Liver (tissue), 9 donors: ENCODE measurements around the gene KRT84. TPM values are rescaled to one million over a fixed set of nuclear protein-coding genes. Genes with fewer than 3 reads are reported as not detected.
"Not testable (repeated sequence)": the region's sequence is repeated elsewhere in the genome, so short reads cannot be mapped to it uniquely, and the experiment has no call there.

ENCODE experiments used
- DNase-seq: peaks from one replicate; pipeline ENCODE4 v3.0.0-alpha.2; 2017; ENCODE audit warnings: low spot score
- H3K27ac ChIP-seq, 2 donors: one replicate each; pipeline ENCODE4 v1.7.0; 2013; ENCODE audit warnings: inconsistent platforms in 2 of 2, low read length in 2 of 2, control low read depth in 1 of 2, low read depth in 1 of 2, mild to moderate bottlenecking in 1 of 2
- H3K27me3 ChIP-seq, 4 donors: one replicate each; pipeline versions ENCODE4 v1.6.1 to v1.7.0; 2013; ENCODE audit warnings: low read length in 3 of 4, inconsistent platforms in 1 of 4, mild to moderate bottlenecking in 1 of 4, moderate library complexity in 1 of 4; ENCODE audit not compliant: control insufficient read depth in 4 of 4, insufficient read depth in 4 of 4
- H3K36me3 ChIP-seq, 4 donors: one replicate each; pipeline versions ENCODE4 v1.6.1 to v1.7.0; 2013; ENCODE audit warnings: low read length in 3 of 4, mild to moderate bottlenecking in 3 of 4, low read depth in 1 of 4, moderate library complexity in 1 of 4; ENCODE audit not compliant: control insufficient read depth in 4 of 4, insufficient read depth in 3 of 4
- H3K4me1 ChIP-seq, 4 donors: one replicate each; pipeline versions ENCODE4 v1.6.1 to v1.7.0; 2013; ENCODE audit warnings: low read length in 3 of 4, mild to moderate bottlenecking in 3 of 4, moderate library complexity in 1 of 4; ENCODE audit not compliant: control insufficient read depth in 4 of 4, insufficient read depth in 4 of 4
- H3K4me3 ChIP-seq, 3 donors: one replicate each; pipeline versions ENCODE4 v1.6.1 to v1.7.0; 2013; ENCODE audit warnings: low read length in 3 of 3, control low read depth in 1 of 3, low read depth in 1 of 3, mild to moderate bottlenecking in 1 of 3
- H3K9ac ChIP-seq, 2 donors: one replicate each; pipeline ENCODE4 v1.7.0; 2013; ENCODE audit warnings: low read length in 2 of 2, mild to moderate bottlenecking in 2 of 2, moderate library complexity in 2 of 2, control low read depth in 1 of 2, low read depth in 1 of 2
- H3K9me3 ChIP-seq, 4 donors: one replicate each; pipeline versions ENCODE4 v1.6.1 to v1.7.0; 2013; ENCODE audit warnings: low read length in 3 of 4; ENCODE audit not compliant: control insufficient read depth in 4 of 4
- EGR1 ChIP-seq, 2 donors: IDR thresholded peaks; 2 replicates each; pipeline ENCODE4 v1.6.1; 2016 to 2018; ENCODE audit warnings: antibody characterized with exemption in 2 of 2, low read depth in 2 of 2
- FOXA1 ChIP-seq: IDR thresholded peaks from 2 replicates; pipeline ENCODE4 v1.6.1; 2016; ENCODE audit warnings: antibody characterized with exemption
- FOXA2 ChIP-seq: IDR thresholded peaks from 2 replicates; pipeline ENCODE4 v1.6.1; 2016; ENCODE audit warnings: antibody characterized with exemption
- HNF4A ChIP-seq, 2 donors: conservative IDR thresholded peaks; 2 replicates each; pipeline ENCODE4 v1.6.1; 2016; ENCODE audit warnings: antibody characterized with exemption in 2 of 2, mild to moderate bottlenecking in 2 of 2
- HNF4G ChIP-seq: IDR thresholded peaks from 2 replicates; pipeline ENCODE4 v1.6.1; 2016; ENCODE audit warnings: antibody characterized with exemption
- JUND ChIP-seq, 2 donors: IDR thresholded peaks; 2 replicates each; pipeline ENCODE4 v1.6.1; 2016; ENCODE audit warnings: antibody characterized with exemption in 2 of 2
- NR2F2 ChIP-seq: IDR thresholded peaks from 2 replicates; pipeline ENCODE4 v1.6.1; 2016; ENCODE audit warnings: antibody characterized with exemption
- RAD21 ChIP-seq, 2 donors: IDR thresholded peaks; 2 replicates each; pipeline ENCODE4 v1.6.1; 2016; ENCODE audit warnings: antibody characterized with exemption in 2 of 2, mild to moderate bottlenecking in 2 of 2
- RXRA ChIP-seq, 2 donors: IDR thresholded peaks; 2 replicates each; pipeline ENCODE4 v1.6.1; 2017 to 2018; ENCODE audit warnings: antibody characterized with exemption in 2 of 2, mild to moderate bottlenecking in 1 of 2
- SP1 ChIP-seq: IDR thresholded peaks from 2 replicates; pipeline ENCODE4 v1.6.1; 2018; ENCODE audit warnings: antibody characterized with exemption, mild to moderate bottlenecking
- TAF1 ChIP-seq: conservative IDR thresholded peaks from 2 replicates; pipeline ENCODE4 v1.6.1; 2016; ENCODE audit warnings: antibody characterized with exemption, mild to moderate bottlenecking
- YY1 ChIP-seq: IDR thresholded peaks from 2 replicates; pipeline ENCODE4 v1.6.1; 2016; ENCODE audit warnings: antibody characterized with exemption, mild to moderate bottlenecking
- WGBS: extraction: QIAGEN DNeasy Blood & Tissue Kit; methylation state at CpG from one replicate; pipeline ENCODE4 v1.1.7; 2013; 5-methylcytosine and 5-hydroxymethylcytosine counted together
- polyA plus RNA-seq, 2 donors: library from polyadenylated mRNA; stranded (reverse) in 1 of 2; unstranded in 1 of 2; fragments of 200-250 nt in 1 of 2; fragments of >200 nt in 1 of 2; fragmentation: Nextera tagmentation in 1 of 2; extraction: Ambion mirVana in 1 of 2; gene quantifications; one replicate each; pipeline versions ENCODE4 v1.2.1 to v1.2.3, GENCODE V29; 2013 to 2015
- total RNA-seq, 2 donors: library from RNA; depleted of rRNA; stranded (reverse); fragments of >200 nt; gene quantifications; one replicate each; pipeline ENCODE4 v1.2.3, GENCODE V29; 2014
- TF ChIP-seq, protein P1 (sequence below): IDR thresholded peaks from 2 replicates; pipeline ENCODE4 v1.6.1; 2016; ENCODE audit warnings: antibody characterized with exemption
- TF ChIP-seq, protein P2 (sequence below): IDR thresholded peaks from 2 replicates; pipeline ENCODE4 v1.6.1; 2016; ENCODE audit warnings: antibody characterized with exemption, mild to moderate bottlenecking
- TF ChIP-seq, protein P3 (sequence below): fragments of 150-350 bp; IDR thresholded peaks from 2 replicates; pipeline ENCODE4 v1.5.1; 2017; ENCODE audit warnings: improper control_type of control experiment, low read depth, low read length; ENCODE audit not compliant: missing input control
- donor health status: healthy.
- donor health status: healthy.
- donor health status: healthy.
- donor health status: healthy.
- donor health status: healthy.

KRT84 gene
- total and polyA plus RNA-seq, 4 donors: not detected

DNA sequence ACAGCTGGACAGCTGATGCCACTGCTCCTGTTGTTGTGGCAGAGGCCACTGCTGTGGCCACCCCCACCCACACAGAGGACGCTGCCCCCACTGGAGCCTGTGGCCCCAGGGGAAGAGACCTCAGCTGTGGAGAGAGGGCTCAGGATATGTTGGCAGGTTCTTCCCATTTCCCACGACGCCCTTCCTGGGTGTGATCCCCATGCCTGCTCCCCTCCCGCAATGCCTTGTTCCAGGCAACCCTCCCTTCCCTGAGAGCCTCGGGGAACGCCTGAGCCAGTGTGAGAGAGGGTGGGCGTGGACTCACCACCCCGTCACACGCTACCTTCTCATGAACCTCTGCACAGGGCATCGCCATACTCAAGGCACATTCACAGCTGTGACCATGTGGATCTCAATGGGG is 26.4 kb upstream of the KRT84 start:
- Histone ChIP-seq H3K27ac (no peak overlapping the region), H3K9me3 (no peaks in the 10 kb centered on the region), H3K36me3 (no peaks in the 10 kb centered on the region), H3K9ac (no peak overlapping the region), H3K27me3 (no peaks in the 10 kb centered on the region), H3K4me1 (no peaks in the 10 kb centered on the region), H3K4me3 (no peak overlapping the region)
- DNase-seq: no peak
- WGBS: 89% methylated on average over 10 of the region's 10 CpGs
- TF ChIP-seq NR2F2: no peak
- TF ChIP-seq RAD21 (IDR thresholded peaks at IDR 0.05): no peak
- no peak for TF ChIP-seq TAF1
- TF ChIP-seq, protein P1, sequence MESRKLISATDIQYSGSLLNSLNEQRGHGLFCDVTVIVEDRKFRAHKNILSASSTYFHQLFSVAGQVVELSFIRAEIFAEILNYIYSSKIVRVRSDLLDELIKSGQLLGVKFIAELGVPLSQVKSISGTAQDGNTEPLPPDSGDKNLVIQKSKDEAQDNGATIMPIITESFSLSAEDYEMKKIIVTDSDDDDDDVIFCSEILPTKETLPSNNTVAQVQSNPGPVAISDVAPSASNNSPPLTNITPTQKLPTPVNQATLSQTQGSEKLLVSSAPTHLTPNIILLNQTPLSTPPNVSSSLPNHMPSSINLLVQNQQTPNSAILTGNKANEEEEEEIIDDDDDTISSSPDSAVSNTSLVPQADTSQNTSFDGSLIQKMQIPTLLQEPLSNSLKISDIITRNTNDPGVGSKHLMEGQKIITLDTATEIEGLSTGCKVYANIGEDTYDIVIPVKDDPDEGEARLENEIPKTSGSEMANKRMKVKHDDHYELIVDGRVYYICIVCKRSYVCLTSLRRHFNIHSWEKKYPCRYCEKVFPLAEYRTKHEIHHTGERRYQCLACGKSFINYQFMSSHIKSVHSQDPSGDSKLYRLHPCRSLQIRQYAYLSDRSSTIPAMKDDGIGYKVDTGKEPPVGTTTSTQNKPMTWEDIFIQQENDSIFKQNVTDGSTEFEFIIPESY: no peak
- TF ChIP-seq HNF4A (conservative IDR thresholded peaks at IDR 0.05): no peak
- TF ChIP-seq RXRA (IDR thresholded peaks at IDR 0.05): no peak
- TF ChIP-seq, protein P2, sequence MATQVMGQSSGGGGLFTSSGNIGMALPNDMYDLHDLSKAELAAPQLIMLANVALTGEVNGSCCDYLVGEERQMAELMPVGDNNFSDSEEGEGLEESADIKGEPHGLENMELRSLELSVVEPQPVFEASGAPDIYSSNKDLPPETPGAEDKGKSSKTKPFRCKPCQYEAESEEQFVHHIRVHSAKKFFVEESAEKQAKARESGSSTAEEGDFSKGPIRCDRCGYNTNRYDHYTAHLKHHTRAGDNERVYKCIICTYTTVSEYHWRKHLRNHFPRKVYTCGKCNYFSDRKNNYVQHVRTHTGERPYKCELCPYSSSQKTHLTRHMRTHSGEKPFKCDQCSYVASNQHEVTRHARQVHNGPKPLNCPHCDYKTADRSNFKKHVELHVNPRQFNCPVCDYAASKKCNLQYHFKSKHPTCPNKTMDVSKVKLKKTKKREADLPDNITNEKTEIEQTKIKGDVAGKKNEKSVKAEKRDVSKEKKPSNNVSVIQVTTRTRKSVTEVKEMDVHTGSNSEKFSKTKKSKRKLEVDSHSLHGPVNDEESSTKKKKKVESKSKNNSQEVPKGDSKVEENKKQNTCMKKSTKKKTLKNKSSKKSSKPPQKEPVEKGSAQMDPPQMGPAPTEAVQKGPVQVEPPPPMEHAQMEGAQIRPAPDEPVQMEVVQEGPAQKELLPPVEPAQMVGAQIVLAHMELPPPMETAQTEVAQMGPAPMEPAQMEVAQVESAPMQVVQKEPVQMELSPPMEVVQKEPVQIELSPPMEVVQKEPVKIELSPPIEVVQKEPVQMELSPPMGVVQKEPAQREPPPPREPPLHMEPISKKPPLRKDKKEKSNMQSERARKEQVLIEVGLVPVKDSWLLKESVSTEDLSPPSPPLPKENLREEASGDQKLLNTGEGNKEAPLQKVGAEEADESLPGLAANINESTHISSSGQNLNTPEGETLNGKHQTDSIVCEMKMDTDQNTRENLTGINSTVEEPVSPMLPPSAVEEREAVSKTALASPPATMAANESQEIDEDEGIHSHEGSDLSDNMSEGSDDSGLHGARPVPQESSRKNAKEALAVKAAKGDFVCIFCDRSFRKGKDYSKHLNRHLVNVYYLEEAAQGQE: no peak
- no peak for TF ChIP-seq EGR1 (IDR thresholded peaks at IDR 0.05; ENCODE audit: low read depth in 2 of 2)

DNA sequence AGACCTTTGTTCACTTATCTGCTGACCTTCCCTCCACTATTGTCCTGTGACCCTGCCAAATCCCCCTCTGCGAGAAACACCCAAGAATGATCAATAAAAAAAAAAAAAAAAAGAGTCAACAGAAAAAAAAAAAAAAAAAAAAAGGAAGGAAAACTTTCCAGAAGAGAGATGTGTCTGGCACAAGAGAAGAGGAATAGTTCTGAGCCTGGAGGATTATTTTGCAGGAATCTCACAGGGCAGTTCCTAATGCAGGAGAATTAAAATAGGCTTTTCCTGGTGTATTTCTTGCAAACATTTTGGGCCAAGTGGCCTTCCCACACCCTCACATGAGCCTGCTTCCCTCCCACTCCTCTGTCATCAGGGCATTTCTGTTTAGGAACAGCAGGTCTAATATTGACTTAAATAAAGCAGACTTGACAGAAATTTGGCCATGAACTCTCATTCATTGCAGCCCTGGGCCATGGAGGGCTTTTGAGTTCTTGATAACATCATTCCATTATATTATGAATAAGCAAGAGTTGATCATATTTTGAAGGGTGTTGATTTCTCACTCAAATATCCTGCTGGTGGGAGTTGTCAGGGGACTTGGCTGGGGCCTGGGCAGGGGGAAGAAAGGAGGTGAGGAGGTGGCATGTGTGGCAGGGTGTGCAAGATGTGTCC is 25.3 kb upstream of the KRT84 start:
- not testable (repeated sequence) for H3K27ac ChIP-seq, DNase-seq, H3K27me3 ChIP-seq, H3K9me3 ChIP-seq, H3K4me3 ChIP-seq, H3K9ac ChIP-seq, H3K4me1 ChIP-seq, H3K36me3 ChIP-seq
- WGBS: no CpG with 5 or more reads among the region's 1 CpG

DNA sequence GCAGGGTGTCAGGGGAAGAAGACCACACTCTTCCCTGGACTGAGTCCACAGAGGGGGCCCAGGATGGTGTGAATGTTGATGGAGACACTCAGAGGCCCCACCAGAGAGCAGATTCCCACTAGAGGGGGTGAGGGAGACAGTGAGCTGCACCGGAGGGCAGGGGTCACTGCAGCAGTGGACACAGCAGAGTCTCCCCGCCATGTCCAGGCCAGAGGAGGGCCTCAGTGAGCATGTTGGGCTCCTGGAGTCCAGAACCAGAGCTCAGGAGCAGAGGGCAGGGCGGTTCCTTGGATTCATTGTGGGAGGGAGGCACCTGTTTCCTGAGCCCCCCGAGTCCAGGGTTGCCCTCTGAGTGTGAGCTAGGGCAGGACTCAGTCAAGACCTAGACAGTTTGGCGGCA is 22.5 kb upstream of the KRT84 start:
- WGBS: 88% methylated on average over 5 of the region's 5 CpGs
- no peaks in the 10 kb centered on the region for H3K4me1 ChIP-seq
- no peak for TF ChIP-seq NR2F2
- TF ChIP-seq, protein P3, sequence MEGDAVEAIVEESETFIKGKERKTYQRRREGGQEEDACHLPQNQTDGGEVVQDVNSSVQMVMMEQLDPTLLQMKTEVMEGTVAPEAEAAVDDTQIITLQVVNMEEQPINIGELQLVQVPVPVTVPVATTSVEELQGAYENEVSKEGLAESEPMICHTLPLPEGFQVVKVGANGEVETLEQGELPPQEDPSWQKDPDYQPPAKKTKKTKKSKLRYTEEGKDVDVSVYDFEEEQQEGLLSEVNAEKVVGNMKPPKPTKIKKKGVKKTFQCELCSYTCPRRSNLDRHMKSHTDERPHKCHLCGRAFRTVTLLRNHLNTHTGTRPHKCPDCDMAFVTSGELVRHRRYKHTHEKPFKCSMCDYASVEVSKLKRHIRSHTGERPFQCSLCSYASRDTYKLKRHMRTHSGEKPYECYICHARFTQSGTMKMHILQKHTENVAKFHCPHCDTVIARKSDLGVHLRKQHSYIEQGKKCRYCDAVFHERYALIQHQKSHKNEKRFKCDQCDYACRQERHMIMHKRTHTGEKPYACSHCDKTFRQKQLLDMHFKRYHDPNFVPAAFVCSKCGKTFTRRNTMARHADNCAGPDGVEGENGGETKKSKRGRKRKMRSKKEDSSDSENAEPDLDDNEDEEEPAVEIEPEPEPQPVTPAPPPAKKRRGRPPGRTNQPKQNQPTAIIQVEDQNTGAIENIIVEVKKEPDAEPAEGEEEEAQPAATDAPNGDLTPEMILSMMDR: no peak
- TF ChIP-seq, protein P2: no peak
- TF ChIP-seq HNF4G: no peak
- TF ChIP-seq FOXA1: no peak
- TF ChIP-seq TAF1: no peak
- TF ChIP-seq FOXA2: no peak
- no peak for TF ChIP-seq RAD21 (IDR thresholded peaks at IDR 0.05)
- no peak for TF ChIP-seq YY1
- TF ChIP-seq, protein P1: no peak
- TF ChIP-seq JUND (IDR thresholded peaks at IDR 0.05): no peak
- TF ChIP-seq SP1: no peak

More for the DNA sequence above, 22.5 kb upstream of the KRT84 start:
- H3K4me3 ChIP-seq: no peak overlapping the region
- H3K36me3 ChIP-seq: no peaks in the 10 kb centered on the region
- no peak for DNase-seq
- no peak overlapping the region for H3K9ac ChIP-seq
- H3K27ac ChIP-seq: no peak overlapping the region
- no peaks in the 10 kb centered on the region for H3K27me3 ChIP-seq
- no peaks in the 10 kb centered on the region for H3K9me3 ChIP-seq
